CD4-positive, alpha-beta T cell treated with Interleukin-17A for 1 hour (primary cell): ENCODE data around the gene KHSRP.
"Not testable (repeated sequence)": the region's sequence is repeated elsewhere in the genome, so short reads cannot be mapped to it uniquely, and the experiment has no call there.

ENCODE experiments used
- DNase-seq: peaks from one replicate; pipeline ENCODE4 v3.0.0-alpha.2; 2020

The KHSRP gene

GRCh38 chr19:6417713-6418561 lies 6.7 kb downstream of the KHSRP start:
- no peak for DNase-seq

- no peak for DNase-seq
Observed at GRCh38 chr19:6416658-6417405, 7.8 kb downstream of the KHSRP start.

GRCh38 chr19:6415591-6416190 lies 8.9 kb downstream of the KHSRP start:
- no peak for DNase-seq

GRCh38 chr19:6414793-6415590 lies 9.6 kb downstream of the KHSRP start:
- DNase-seq: no peak

GRCh38 chr19:6413721-6414643 lies 10.6 kb downstream of the KHSRP start:
- DNase-seq: no peak

- no peak for DNase-seq
Observed at GRCh38 chr19:6413291-6413690, 11.3 kb downstream of the KHSRP start.

GRCh38 chr19:6412447-6413091 lies 12.0 kb downstream of the KHSRP start:
- peak; percentile 55 for DNase-seq

- no peak for DNase-seq
Observed at GRCh38 chr19:6412061-6412446, 12.6 kb downstream of the KHSRP start.

- DNase-seq: no peak
Observed at GRCh38 chr19:6409346-6409745, 15.3 kb downstream of the KHSRP start.

GRCh38 chr19:6406401-6406800 lies 18.2 kb downstream of the KHSRP start:
- no peak for DNase-seq

- DNase-seq: no peak
Observed at GRCh38 chr19:6402837-6403608, 21.6 kb downstream of the KHSRP start.

GRCh38 chr19:6402058-6402457 lies 22.6 kb downstream of the KHSRP start:
- DNase-seq: no peak

GRCh38 chr19:6400062-6400944 lies 24.3 kb downstream of the KHSRP start:
- not testable (repeated sequence) for DNase-seq

GRCh38 chr19:6396305-6396704 lies 28.3 kb downstream of the KHSRP start:
- no peak for DNase-seq

- no peak for DNase-seq
Observed at GRCh38 chr19:6394831-6395230, 29.8 kb downstream of the KHSRP start.

GRCh38 chr19:6393983-6394412 lies 30.6 kb downstream of the KHSRP start:
- peak; percentile 80 for DNase-seq

- peak; percentile 96 for DNase-seq
Observed at GRCh38 chr19:6393074-6393982, 31.3 kb downstream of the KHSRP start, which contains the start of gene GTF2F1. Gene GTF2F1, minus strand, starts transcription at chr19:6393164. Its CDS starts 169 bp downstream, at chr19:6392995.
